GM23248 (cell line): ENCODE data around the gene ARID5B. TPM values are rescaled to one million over a fixed set of nuclear protein-coding genes. Genes with fewer than 3 reads are reported as not detected.
A peak's percentile ranks its signal among the peaks of the same experiment; 100 is the strongest.

ENCODE experiments used
- DNase-seq: peaks from one replicate; pipeline ENCODE4 v3.0.0-alpha.2; 2015
- H2AFZ ChIP-seq: fragments of 200-600 bp; sonication (generic); 2 replicates; pipeline ENCODE4 v1.6.1; 2016; ENCODE audit warnings: antibody characterized with exemption
- H3F3A ChIP-seq: fragments of 200-600 bp; sonication (generic); 2 replicates; pipeline ENCODE4 v1.6.1; 2016; ENCODE audit warnings: mild to moderate bottlenecking, antibody characterized with exemption, mixed run types; ENCODE audit not compliant: insufficient read depth
- H3K27ac ChIP-seq: fragments of 200-600 bp; sonication (generic); 2 replicates; pipeline ENCODE4 v1.5.1; 2016; ENCODE audit warnings: mild to moderate bottlenecking
- H3K27me3 ChIP-seq: fragments of 200-600 bp; sonication (generic); replicated peaks from 2 replicates; pipeline ENCODE4 v1.6.1; 2016; ENCODE audit warnings: mild to moderate bottlenecking; ENCODE audit not compliant: insufficient read depth
- H3K36me3 ChIP-seq: fragments of 200-600 bp; sonication (generic); 2 replicates; pipeline ENCODE4 v1.6.1; 2016; ENCODE audit warnings: low read depth, mild to moderate bottlenecking
- H3K4me1 ChIP-seq: fragments of 200-600 bp; sonication (generic); 2 replicates; pipeline ENCODE4 v1.6.1; 2016; ENCODE audit warnings: mild to moderate bottlenecking; ENCODE audit not compliant: insufficient read depth
- H3K4me2 ChIP-seq: fragments of 200-600 bp; sonication (generic); one replicate; pipeline ENCODE4 v1.6.1; 2016; ENCODE audit warnings: mild to moderate bottlenecking; ENCODE audit not compliant: unreplicated experiment
- H3K4me3 ChIP-seq: fragments of 200-600 bp; sonication (generic); 2 replicates; pipeline ENCODE4 v1.5.1; 2016; ENCODE audit warnings: mild to moderate bottlenecking
- H3K79me2 ChIP-seq: fragments of 200-600 bp; sonication (generic); 2 replicates; pipeline ENCODE4 v1.6.1; 2016; ENCODE audit warnings: mild to moderate bottlenecking; ENCODE audit not compliant: insufficient read depth
- H3K9ac ChIP-seq: fragments of 200-600 bp; sonication (generic); 2 replicates; pipeline ENCODE4 v1.6.1; 2016; ENCODE audit warnings: mild to moderate bottlenecking
- H3K9me2 ChIP-seq: fragments of 200-600 bp; sonication (generic); 2 replicates; pipeline ENCODE4 v1.6.1; 2016; ENCODE audit warnings: mixed run types, mild to moderate bottlenecking, moderate library complexity; ENCODE audit not compliant: insufficient read depth
- H3K9me3 ChIP-seq: fragments of 200-600 bp; sonication (generic); one replicate; pipeline ENCODE4 v1.6.1; 2017; ENCODE audit warnings: low read depth
- H4K20me1 ChIP-seq: fragments of 200-600 bp; sonication (generic); 2 replicates; pipeline ENCODE4 v1.6.0; 2016; ENCODE audit not compliant: insufficient read depth
- EZH2 ChIP-seq: fragments of 200-600 bp; sonication (generic); IDR thresholded peaks from 2 replicates; pipeline ENCODE4 v1.6.1; 2018; ENCODE audit warnings: antibody characterized with exemption, mild to moderate bottlenecking; ENCODE audit not compliant: insufficient read depth, poor library complexity, severe bottlenecking
- EZH2phosphoT487 ChIP-seq: fragments of 200-600 bp; sonication (generic); IDR thresholded peaks from 2 replicates; pipeline ENCODE4 v1.6.1; 2018; ENCODE audit warnings: antibody characterized with exemption, moderate library complexity, mild to moderate bottlenecking, low read depth; ENCODE audit not compliant: insufficient read depth
- WGBS, 2 experiments: methylation state at CpG; one replicate each; pipeline ENCODE4 v1.1.6; 2015 to 2017; ENCODE audit warnings: low lambda C conversion rate in 2 of 2, low coverage in 1 of 2; ENCODE audit errors: missing lambda C conversion rate in 2 of 2; 5-methylcytosine and 5-hydroxymethylcytosine counted together
- in situ Hi-C: fragments of 300-500 bp; cut with MboI; formaldehyde crosslinking; loops from 2 replicates; pipeline ENCODE4 v1.15.0; 2020
- polyA plus RNA-seq: library from polyadenylated mRNA; unstranded; fragments of >200 nt; fragmentation: Nextera tagmentation; extraction: Ambion mirVana; gene quantifications from 2 replicates; pipeline ENCODE4 v1.2.1, GENCODE V29; 2016
- total RNA-seq: library from RNA; depleted of rRNA; stranded (reverse); fragments of >200 nt; shearing (Covaris generic); gene quantifications from 2 replicates; pipeline ENCODE4 v1.2.3, GENCODE V29; 2014

The ARID5B gene
- total and polyA plus RNA-seq, 2 experiments from 2014 or later: 56.7 to 78.8 TPM

- no peaks in the 10 kb centered on the region for H3K9me2 ChIP-seq
- no peak overlapping the region for H3K4me3 ChIP-seq
- no peak for DNase-seq
- H3F3A ChIP-seq: peaks cover 30% of the 10 kb centered on the region
- peaks cover 18% of the 10 kb centered on the region; the same call in 1 of the 2 replicates for H3K79me2 ChIP-seq
- peak overlapping the region; percentile 79 for H3K27ac ChIP-seq
- H3K4me1 ChIP-seq: peaks cover 34% of the 10 kb centered on the region
- peak overlapping the region; percentile 66 for H3K4me2 ChIP-seq
- no peaks in the 10 kb centered on the region for H3K9me3 ChIP-seq
- no peak overlapping the region for H3K9ac ChIP-seq
- H4K20me1 ChIP-seq: no peaks in the 10 kb centered on the region
- no peaks in the 10 kb centered on the region for H3K36me3 ChIP-seq
- H3K27me3 ChIP-seq: no peaks in the 10 kb centered on the region
- 96 to 100% methylated on average over 1 of the region's 1 CpG for WGBS, 2 experiments
- TF ChIP-seq EZH2 (no peak), EZH2phosphoT487 (no peak)
- in situ Hi-C loops: no loop called here
- no peak overlapping the region for H2AFZ ChIP-seq
Measured at GRCh38 chr10:61944410-61945147, 43.1 kb downstream of the ARID5B start.

GRCh38 chr10:61949687-61950086, 48.2 kb downstream of the ARID5B start:
- no peaks in the 10 kb centered on the region for H4K20me1 ChIP-seq
- no peak overlapping the region for H3K4me3 ChIP-seq
- no peak overlapping the region for H3K4me2 ChIP-seq
- WGBS, 2 experiments: 94 to 100% methylated on average over 2 of the region's 2 CpGs
- TF ChIP-seq EZH2phosphoT487 (no peak), EZH2 (no peak)
- H3K9me2 ChIP-seq: no peaks in the 10 kb centered on the region
- no peak overlapping the region for H2AFZ ChIP-seq
- peaks cover 5% of the 10 kb centered on the region for H3F3A ChIP-seq
- no peaks in the 10 kb centered on the region; the same call in 1 of the 2 replicates for H3K36me3 ChIP-seq
- H3K9ac ChIP-seq: no peak overlapping the region
- no peaks in the 10 kb centered on the region for H3K9me3 ChIP-seq
- peaks cover 39% of the 10 kb centered on the region for H3K79me2 ChIP-seq
- in situ Hi-C loops: no loop called here
- no peaks in the 10 kb centered on the region for H3K27me3 ChIP-seq
- DNase-seq: no peak
- peaks cover 2% of the 10 kb centered on the region for H3K4me1 ChIP-seq
- H3K27ac ChIP-seq: no peak overlapping the region

- Histone ChIP-seq H3K27me3 (no peaks in the 10 kb centered on the region), H4K20me1 (no peaks in the 10 kb centered on the region), H3K9me2 (no peaks in the 10 kb centered on the region), H3K4me1 (no peaks in the 10 kb centered on the region), H2AFZ (no peak overlapping the region), H3K4me3 (no peak overlapping the region), H3K9ac (no peak overlapping the region), H3K4me2 (no peak overlapping the region), H3K27ac (no peak overlapping the region), H3F3A (0 out of 2 replicates have a peak, but pooled peaks cover under 1% of the 10 kb centered on the region), H3K79me2 (peaks cover 30% of the 10 kb centered on the region), H3K9me3 (no peaks in the 10 kb centered on the region), H3K36me3 (no peaks in the 10 kb centered on the region; the same call in 1 of the 2 replicates)
- TF ChIP-seq EZH2phosphoT487 (no peak), EZH2 (no peak)
- no peak for DNase-seq
- 68 to 72% methylated on average over 2 of the region's 2 CpGs for WGBS, 2 experiments
- in situ Hi-C loops: no loop called here
Measured at GRCh38 chr10:61950449-61951143, 49.1 kb downstream of the ARID5B start.

- in situ Hi-C loops: no loop called here
- no peaks in the 10 kb centered on the region for H4K20me1 ChIP-seq
- no peaks in the 10 kb centered on the region for H3K27me3 ChIP-seq
- no peak overlapping the region for H3K4me3 ChIP-seq
- no peak overlapping the region for H3K27ac ChIP-seq
- H3K4me2 ChIP-seq: no peak overlapping the region
- H3K9ac ChIP-seq: no peak overlapping the region
- H3K9me3 ChIP-seq: no peaks in the 10 kb centered on the region
- no peaks in the 10 kb centered on the region for H3F3A ChIP-seq
- WGBS, 2 experiments: 77 to 80% methylated on average over 3 of the region's 3 CpGs
- TF ChIP-seq EZH2phosphoT487: no peak
- no peak for DNase-seq
- no peaks in the 10 kb centered on the region for H3K4me1 ChIP-seq
- H3K36me3 ChIP-seq: no peaks in the 10 kb centered on the region; the same call in 1 of the 2 replicates
- peaks cover 30% of the 10 kb centered on the region for H3K79me2 ChIP-seq
- H3K9me2 ChIP-seq: no peaks in the 10 kb centered on the region
- H2AFZ ChIP-seq: no peak overlapping the region
Measured at GRCh38 chr10:61951144-61951483, 49.6 kb downstream of the ARID5B start.
